NB4 (cell line): ENCODE data around the gene FAAP20.

Experiments
- MYC ChIP-seq: IDR thresholded peaks from 2 replicates; pipeline ENCODE4 v1.6.1; 2011; ENCODE audit warnings: low read depth, low read length
- POLR2A ChIP-seq: IDR thresholded peaks from 2 replicates; pipeline ENCODE4 v1.6.1; 2011; ENCODE audit warnings: mild to moderate bottlenecking; ENCODE audit not compliant: insufficient read length; ENCODE audit errors: extremely low read depth
- TF ChIP-seq, protein P1 (sequence below): IDR thresholded peaks from one replicate; pipeline ENCODE4 v1.5.1; 2012; ENCODE audit warnings: low read depth, low read length

GRCh38 chr1:2188336-2188735 lies 6.2 kb downstream of the FAAP20 start:
- TF ChIP-seq, protein P1, sequence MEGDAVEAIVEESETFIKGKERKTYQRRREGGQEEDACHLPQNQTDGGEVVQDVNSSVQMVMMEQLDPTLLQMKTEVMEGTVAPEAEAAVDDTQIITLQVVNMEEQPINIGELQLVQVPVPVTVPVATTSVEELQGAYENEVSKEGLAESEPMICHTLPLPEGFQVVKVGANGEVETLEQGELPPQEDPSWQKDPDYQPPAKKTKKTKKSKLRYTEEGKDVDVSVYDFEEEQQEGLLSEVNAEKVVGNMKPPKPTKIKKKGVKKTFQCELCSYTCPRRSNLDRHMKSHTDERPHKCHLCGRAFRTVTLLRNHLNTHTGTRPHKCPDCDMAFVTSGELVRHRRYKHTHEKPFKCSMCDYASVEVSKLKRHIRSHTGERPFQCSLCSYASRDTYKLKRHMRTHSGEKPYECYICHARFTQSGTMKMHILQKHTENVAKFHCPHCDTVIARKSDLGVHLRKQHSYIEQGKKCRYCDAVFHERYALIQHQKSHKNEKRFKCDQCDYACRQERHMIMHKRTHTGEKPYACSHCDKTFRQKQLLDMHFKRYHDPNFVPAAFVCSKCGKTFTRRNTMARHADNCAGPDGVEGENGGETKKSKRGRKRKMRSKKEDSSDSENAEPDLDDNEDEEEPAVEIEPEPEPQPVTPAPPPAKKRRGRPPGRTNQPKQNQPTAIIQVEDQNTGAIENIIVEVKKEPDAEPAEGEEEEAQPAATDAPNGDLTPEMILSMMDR = no peak
- TF ChIP-seq POLR2A = no peak
- no peak for TF ChIP-seq MYC
